HCT116 (cell line): ENCODE results near the gene NOS2.

Experiments
- CBX3 ChIP-seq: IDR thresholded peaks from 2 replicates; pipeline ENCODE4 v1.6.1; 2012; ENCODE audit warnings: low read depth
- EGR1 ChIP-seq: IDR thresholded peaks from 2 replicates; pipeline ENCODE4 v1.6.1; 2012; ENCODE audit warnings: low read depth
- EZH2phosphoT487 ChIP-seq: fragments of 200-600 bp; IDR thresholded peaks from 2 replicates; pipeline ENCODE4 v1.6.1; 2018; ENCODE audit warnings: antibody characterized with exemption, borderline replicate concordance
- POLR2A ChIP-seq: IDR thresholded peaks from 2 replicates; pipeline ENCODE4 v1.7.0; 2011; ENCODE audit warnings: borderline replicate concordance; ENCODE audit not compliant: insufficient read depth, insufficient read length; ENCODE audit errors: extremely low read depth
- SIN3A ChIP-seq: IDR thresholded peaks from 2 replicates; pipeline ENCODE4 v1.6.1; 2012; ENCODE audit warnings: low read depth
- SP1 ChIP-seq: IDR thresholded peaks from 2 replicates; pipeline ENCODE4 v1.6.1; 2012; ENCODE audit warnings: low read depth
- TF ChIP-seq, protein P1 (sequence below), 3 experiments: fragments of 200-600 bp in 1 of 3; sonication (generic) in 1 of 3; IDR thresholded peaks in 2 of 3; conservative IDR thresholded peaks in 1 of 3; 2 replicates each; pipeline ENCODE4 v1.5.1; 2012 to 2017; ENCODE audit warnings: low read depth in 2 of 3, low read length in 2 of 3, antibody characterized with exemption in 1 of 3, borderline replicate concordance in 1 of 3, control low read depth in 1 of 3, mild to moderate bottlenecking in 1 of 3, mixed read lengths in 1 of 3, mixed run types in 1 of 3, moderate library complexity in 1 of 3; ENCODE audit not compliant: insufficient read depth in 1 of 3
- TF ChIP-seq, protein P2 (sequence below): IDR thresholded peaks from 2 replicates; pipeline ENCODE4 v1.6.1; 2011; ENCODE audit warnings: mild to moderate bottlenecking, low read length, moderate library complexity; ENCODE audit not compliant: insufficient replicate concordance; ENCODE audit errors: extremely low read depth
- TF ChIP-seq, protein P3 (sequence below): IDR thresholded peaks from 2 replicates; pipeline ENCODE4 v1.6.1; 2012

DNA sequence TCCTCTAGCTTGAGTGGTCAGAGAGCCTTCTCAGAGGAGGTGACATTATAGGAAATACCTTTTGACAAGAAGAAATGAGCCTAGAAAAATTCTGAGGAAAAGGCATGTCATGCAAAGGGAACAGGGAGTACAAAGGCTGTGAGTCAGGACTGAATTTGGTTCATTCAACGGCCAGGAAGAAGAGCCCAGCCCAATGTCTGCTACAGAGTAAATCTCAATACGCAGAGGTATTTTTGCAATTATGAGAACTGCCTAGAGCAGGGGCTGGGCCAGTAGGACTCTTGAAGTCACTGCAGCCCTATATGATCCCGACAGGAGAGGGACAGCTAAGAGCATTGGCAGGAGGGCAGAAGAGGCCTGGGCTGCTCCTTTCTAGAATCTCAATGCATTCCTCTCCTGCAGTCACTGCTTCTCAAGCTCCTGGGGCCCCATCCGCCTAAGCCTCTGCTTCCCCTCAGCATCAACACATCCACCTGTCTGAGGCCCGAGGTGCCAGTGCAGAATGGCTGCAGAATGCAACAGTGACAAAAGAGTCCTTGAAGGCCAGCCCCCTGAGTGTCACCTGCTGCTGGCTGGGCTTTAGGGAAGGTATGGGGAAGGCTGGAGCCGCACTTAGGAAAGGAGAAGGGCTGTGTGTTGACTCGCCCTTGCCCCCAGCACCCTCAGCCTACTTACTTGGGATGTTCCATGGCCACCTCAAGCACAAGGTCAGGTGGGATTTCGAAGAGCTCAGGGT, 20.1 kb downstream of the NOS2 start:
- TF ChIP-seq, protein P1, sequence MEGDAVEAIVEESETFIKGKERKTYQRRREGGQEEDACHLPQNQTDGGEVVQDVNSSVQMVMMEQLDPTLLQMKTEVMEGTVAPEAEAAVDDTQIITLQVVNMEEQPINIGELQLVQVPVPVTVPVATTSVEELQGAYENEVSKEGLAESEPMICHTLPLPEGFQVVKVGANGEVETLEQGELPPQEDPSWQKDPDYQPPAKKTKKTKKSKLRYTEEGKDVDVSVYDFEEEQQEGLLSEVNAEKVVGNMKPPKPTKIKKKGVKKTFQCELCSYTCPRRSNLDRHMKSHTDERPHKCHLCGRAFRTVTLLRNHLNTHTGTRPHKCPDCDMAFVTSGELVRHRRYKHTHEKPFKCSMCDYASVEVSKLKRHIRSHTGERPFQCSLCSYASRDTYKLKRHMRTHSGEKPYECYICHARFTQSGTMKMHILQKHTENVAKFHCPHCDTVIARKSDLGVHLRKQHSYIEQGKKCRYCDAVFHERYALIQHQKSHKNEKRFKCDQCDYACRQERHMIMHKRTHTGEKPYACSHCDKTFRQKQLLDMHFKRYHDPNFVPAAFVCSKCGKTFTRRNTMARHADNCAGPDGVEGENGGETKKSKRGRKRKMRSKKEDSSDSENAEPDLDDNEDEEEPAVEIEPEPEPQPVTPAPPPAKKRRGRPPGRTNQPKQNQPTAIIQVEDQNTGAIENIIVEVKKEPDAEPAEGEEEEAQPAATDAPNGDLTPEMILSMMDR (IDR thresholded peaks at IDR 0.05 in 2 of 3, conservative IDR thresholded peaks at IDR 0.05 in 1 of 3; ENCODE audit: borderline replicate concordance in 1 of 3, insufficient read depth in 1 of 3, low read depth in 2 of 3, low read length in 2 of 3), result no peak
- TF ChIP-seq POLR2A, result no peak
- TF ChIP-seq, protein P2, sequence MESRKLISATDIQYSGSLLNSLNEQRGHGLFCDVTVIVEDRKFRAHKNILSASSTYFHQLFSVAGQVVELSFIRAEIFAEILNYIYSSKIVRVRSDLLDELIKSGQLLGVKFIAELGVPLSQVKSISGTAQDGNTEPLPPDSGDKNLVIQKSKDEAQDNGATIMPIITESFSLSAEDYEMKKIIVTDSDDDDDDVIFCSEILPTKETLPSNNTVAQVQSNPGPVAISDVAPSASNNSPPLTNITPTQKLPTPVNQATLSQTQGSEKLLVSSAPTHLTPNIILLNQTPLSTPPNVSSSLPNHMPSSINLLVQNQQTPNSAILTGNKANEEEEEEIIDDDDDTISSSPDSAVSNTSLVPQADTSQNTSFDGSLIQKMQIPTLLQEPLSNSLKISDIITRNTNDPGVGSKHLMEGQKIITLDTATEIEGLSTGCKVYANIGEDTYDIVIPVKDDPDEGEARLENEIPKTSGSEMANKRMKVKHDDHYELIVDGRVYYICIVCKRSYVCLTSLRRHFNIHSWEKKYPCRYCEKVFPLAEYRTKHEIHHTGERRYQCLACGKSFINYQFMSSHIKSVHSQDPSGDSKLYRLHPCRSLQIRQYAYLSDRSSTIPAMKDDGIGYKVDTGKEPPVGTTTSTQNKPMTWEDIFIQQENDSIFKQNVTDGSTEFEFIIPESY, result no peak
- TF ChIP-seq SP1, result no peak
- TF ChIP-seq EZH2phosphoT487, result no peak
- no peak for TF ChIP-seq EGR1
- TF ChIP-seq, protein P3, sequence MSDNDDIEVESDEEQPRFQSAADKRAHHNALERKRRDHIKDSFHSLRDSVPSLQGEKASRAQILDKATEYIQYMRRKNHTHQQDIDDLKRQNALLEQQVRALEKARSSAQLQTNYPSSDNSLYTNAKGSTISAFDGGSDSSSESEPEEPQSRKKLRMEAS, result no peak
- no peak for TF ChIP-seq SIN3A
- TF ChIP-seq CBX3, result no peak
